ENCODE measurements around the gene TMEM245.

The TMEM245 gene

GRCh38 chr9:109022873-109023272 is 96.9 kb downstream of the TMEM245 start:
- no peak for DNase-seq (ENCODE audit: low read depth)

- no peak for DNase-seq (ENCODE audit: low read depth)
Observed at GRCh38 chr9:109020581-109021511, 98.9 kb downstream of the TMEM245 start.

- DNase-seq (ENCODE audit: low read depth), result no peak
Observed at GRCh38 chr9:109020113-109020512, 99.6 kb downstream of the TMEM245 start.

- DNase-seq (ENCODE audit: low read depth), result no peak
Observed at GRCh38 chr9:109019420-109019819, 100.3 kb downstream of the TMEM245 start.

- DNase-seq (ENCODE audit: low read depth), result no peak
Observed at GRCh38 chr9:109017493-109017892, 102.3 kb downstream of the TMEM245 start.

GRCh38 chr9:109017061-109017460 is 102.7 kb downstream of the TMEM245 start:
- no peak for DNase-seq (ENCODE audit: low read depth)

- DNase-seq (ENCODE audit: low read depth), result no peak
Observed at GRCh38 chr9:109016132-109016531, 103.6 kb downstream of the TMEM245 start.

- DNase-seq (ENCODE audit: low read depth), result no peak
Observed at GRCh38 chr9:109014608-109015280, 105.0 kb downstream of the TMEM245 start.

GRCh38 chr9:109013679-109014607 is 105.8 kb downstream of the TMEM245 start:
- DNase-seq (ENCODE audit: low read depth), result no peak

GRCh38 chr9:109012876-109013678 is 106.7 kb downstream of the TMEM245 start, which contains the start of gene CTNNAL1:
Gene CTNNAL1, minus strand, starts transcription at chr9:109013499. Its CDS starts 57 bp downstream, at chr9:109013442.
- DNase-seq (ENCODE audit: low read depth), result peak; percentile 72

- peak; percentile 89 for DNase-seq (ENCODE audit: low read depth)
Observed at GRCh38 chr9:109012009-109012875, 107.5 kb downstream of the TMEM245 start.

- no peak for DNase-seq (ENCODE audit: low read depth)
Observed at GRCh38 chr9:109011231-109011671, 108.5 kb downstream of the TMEM245 start.

GRCh38 chr9:109010746-109011145 is 109.0 kb downstream of the TMEM245 start:
- DNase-seq (ENCODE audit: low read depth), result no peak

GRCh38 chr9:109005678-109006077 is 114.1 kb downstream of the TMEM245 start:
- no peak for DNase-seq (ENCODE audit: low read depth)

GRCh38 chr9:109003116-109003515 is 116.6 kb downstream of the TMEM245 start:
- DNase-seq (ENCODE audit: low read depth), result no peak

GRCh38 chr9:109002141-109002540 is 117.6 kb downstream of the TMEM245 start:
- no peak for DNase-seq (ENCODE audit: low read depth)

GRCh38 chr9:109001275-109001676 is 118.5 kb downstream of the TMEM245 start:
- no peak for DNase-seq (ENCODE audit: low read depth)

GRCh38 chr9:108997112-108997511 is 122.6 kb downstream of the TMEM245 start:
- DNase-seq (ENCODE audit: low read depth), result no peak

- no peak for DNase-seq (ENCODE audit: low read depth)
Observed at GRCh38 chr9:108996643-108997042, 123.1 kb downstream of the TMEM245 start.

- DNase-seq (ENCODE audit: low read depth), result no peak
Observed at GRCh38 chr9:108994695-108995094, 125.1 kb downstream of the TMEM245 start.

Measured in GM04504 (cell line).